H1 (cell line): Measurements from ENCODE around the gene PPP2R2D. TPM values are rescaled to one million over a fixed set of nuclear protein-coding genes. Genes with fewer than 3 reads are reported as not detected.

Experiments
- RXRA ChIP-seq: IDR thresholded peaks from 2 replicates; pipeline ENCODE4 v1.6.1; 2011; ENCODE audit warnings: low read depth, mild to moderate bottlenecking, low read length, moderate library complexity; ENCODE audit not compliant: insufficient read depth
- polyA plus RNA-seq, 7 experiments: library from polyadenylated mRNA; depleted of rRNA in 3 of 7; stranded (reverse) in 5 of 7; unstranded in 2 of 7; fragments of >200 nt in 5 of 7; fragments of 200-250 nt in 2 of 7; gene quantifications; 1 replicate in 5 of 7; 2 replicates in 1 of 7; 4 replicates in 1 of 7; pipeline versions ENCODE4 v1.2.1 to v1.2.3, GENCODE V29; 2011 to 2013; ENCODE audit warnings: missing spikeins in 2 of 7, mixed read lengths in 2 of 7
- total RNA-seq: library from RNA; stranded (reverse); fragmentation: NEBNext Ultra II Directional; extraction: Animal tissue kit (Norgen Biotek cat#: 25700); gene quantifications from 2 replicates; pipeline ENCODE4 v1.2.1, GENCODE V29; 2021

Gene PPP2R2D
- total and polyA plus RNA-seq, 2 of the 8 experiments (the other 6 are each of a cell fraction or from before 2014, with no cell fraction given), result 25.4 to 32.8 TPM

- no peak for TF ChIP-seq RXRA
Measured at GRCh38 chr10:131937836-131938235, 37.0 kb downstream of the PPP2R2D start (continued).
